NCI-H510A (cell line): ENCODE results near the gene PRSS56.

Experiments used
- DNase-seq: peaks from one replicate; lab custom pipeline; 2025; lab: John Stamatoyannopoulos, UW

Gene PRSS56

DNA sequence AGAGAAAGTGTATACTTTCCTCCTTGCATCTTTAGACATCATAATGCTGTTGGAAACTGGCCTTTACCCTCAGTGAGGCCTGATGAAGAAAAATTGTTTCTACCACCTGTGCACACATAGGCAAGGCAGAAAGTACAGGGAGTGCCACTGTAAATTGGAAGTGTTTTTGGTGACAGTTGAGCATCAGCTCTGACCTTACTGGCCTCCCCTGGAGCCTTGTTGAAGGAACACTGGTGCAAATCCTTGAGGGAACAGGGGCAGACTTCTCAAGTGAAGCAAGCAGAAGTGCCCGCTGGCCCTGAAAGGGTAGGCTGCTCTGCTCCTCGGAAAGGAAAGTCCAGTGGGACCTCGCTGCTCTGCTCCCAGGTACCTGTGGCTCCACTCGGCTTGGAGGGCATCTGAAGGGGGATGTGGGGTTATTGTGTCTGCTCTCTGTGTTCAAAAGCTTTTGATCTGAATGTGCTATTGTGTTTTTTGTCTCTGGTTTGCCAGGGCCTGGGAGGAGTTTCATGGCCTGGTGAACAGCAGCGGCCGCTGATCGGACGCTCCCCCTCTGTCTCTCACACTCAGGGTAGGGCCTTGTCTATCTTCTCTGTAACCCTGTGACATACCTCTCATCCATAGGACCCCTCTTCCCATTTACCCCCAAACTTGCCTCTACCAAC lies 53.7 kb downstream of the PRSS56 start:
- DNase-seq, result no peak

DNA sequence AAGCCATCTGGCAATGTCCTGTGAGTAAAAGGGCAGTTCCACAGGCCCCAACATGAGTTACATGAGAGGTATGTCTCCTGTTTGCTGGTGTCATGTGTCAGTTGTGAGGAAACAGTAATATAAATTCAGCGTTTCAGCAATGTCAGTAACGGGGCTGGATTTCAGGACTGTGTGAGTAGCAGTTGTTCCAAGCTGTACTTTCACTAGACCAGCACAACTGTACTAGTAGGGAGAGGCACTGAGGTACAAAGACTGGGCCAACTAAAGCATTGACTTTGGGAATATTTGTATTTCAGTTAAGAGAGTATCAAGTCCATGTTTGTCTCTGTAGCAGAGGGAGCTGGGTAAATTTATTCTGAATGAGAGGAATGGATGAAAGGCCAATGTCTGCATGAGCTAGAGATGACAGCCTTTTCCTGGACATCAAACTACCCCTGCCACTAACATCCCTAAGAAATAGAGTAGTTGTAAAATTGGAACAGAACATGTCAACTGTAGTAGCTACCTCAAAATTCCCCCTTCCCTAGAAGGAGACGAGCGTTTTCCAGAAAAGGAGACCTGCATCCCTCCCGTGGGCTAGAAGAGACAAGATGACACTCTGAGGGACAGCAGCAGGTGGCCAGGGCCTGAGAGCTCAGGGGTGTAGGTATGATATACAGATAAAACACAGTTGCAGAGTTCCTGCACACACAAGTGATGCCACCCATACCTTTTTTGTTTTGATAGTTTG lies 54.7 kb downstream of the PRSS56 start:
- no peak for DNase-seq
